GM03348 (cell line): ENCODE results near the gene TRMT6.

Experiments
- DNase-seq: peaks from one replicate; pipeline ENCODE4 v3.0.0; 2012; ENCODE audit warnings: low spot score

Gene TRMT6

GRCh38 chr20:5947276-5947675, 3.1 kb downstream of the TRMT6 start:
- no peak for DNase-seq

GRCh38 chr20:5945963-5946362, 4.4 kb downstream of the TRMT6 start:
- no peak for DNase-seq

- no peak for DNase-seq
Measured at GRCh38 chr20:5938456-5939029, 11.8 kb downstream of the TRMT6 start.

- no peak for DNase-seq
Measured at GRCh38 chr20:5936238-5936637, 14.1 kb downstream of the TRMT6 start.

GRCh38 chr20:5935384-5935783, 14.9 kb downstream of the TRMT6 start:
- DNase-seq, result no peak

- DNase-seq, result no peak
Measured at GRCh38 chr20:5933802-5934436, 16.4 kb downstream of the TRMT6 start.

GRCh38 chr20:5932796-5933195, 17.5 kb downstream of the TRMT6 start:
- DNase-seq, result no peak

- no peak for DNase-seq
Measured at GRCh38 chr20:5931411-5931810, 18.9 kb downstream of the TRMT6 start.

- no peak for DNase-seq
Measured at GRCh38 chr20:5928836-5929715, 21.3 kb downstream of the TRMT6 start.

- DNase-seq, result no peak
Measured at GRCh38 chr20:5927749-5928462, 22.4 kb downstream of the TRMT6 start.

GRCh38 chr20:5925551-5925950, 24.8 kb downstream of the TRMT6 start:
- no peak for DNase-seq

- DNase-seq, result no peak
Measured at GRCh38 chr20:5923493-5923892, 26.8 kb downstream of the TRMT6 start.

GRCh38 chr20:5920581-5920980, 29.8 kb downstream of the TRMT6 start:
- no peak for DNase-seq

GRCh38 chr20:5919626-5920544, 30.4 kb downstream of the TRMT6 start:
- DNase-seq, result no peak

GRCh38 chr20:5918856-5919625, 31.3 kb downstream of the TRMT6 start:
- DNase-seq, result peak; percentile 22

- no peak for DNase-seq
Measured at GRCh38 chr20:5914859-5915258, 35.5 kb downstream of the TRMT6 start.

- DNase-seq, result no peak
Measured at GRCh38 chr20:5913166-5913565, 37.2 kb downstream of the TRMT6 start.

GRCh38 chr20:5910186-5910585, 40.1 kb downstream of the TRMT6 start:
- DNase-seq, result no peak

GRCh38 chr20:5908981-5909380, 41.4 kb downstream of the TRMT6 start:
- no peak for DNase-seq

GRCh38 chr20:5900908-5901307, 49.4 kb downstream of the TRMT6 start:
- no peak for DNase-seq

- no peak for DNase-seq
Measured at GRCh38 chr20:5899444-5899843, 50.9 kb downstream of the TRMT6 start.
